Astrocyte (in vitro differentiated cells and primary cell): ENCODE results near the gene MIOS. TPM values are rescaled to one million over a fixed set of nuclear protein-coding genes. Genes with fewer than 3 reads are reported as not detected.
"Not testable (repeated sequence)": the region's sequence is repeated elsewhere in the genome, so short reads cannot be mapped to it uniquely, and the experiment has no call there.

Source experiments
- DNase-seq: peaks from one replicate; pipeline ENCODE4 v3.0.0-alpha.2; 2010; ENCODE audit warnings: low read depth
- FAIRE-seq: peaks from 2 replicates; lab custom pipeline; 2011; peaks lifted over from hg19 to GRCh38; lab: Jason Lieb, UNC
- H2AFZ ChIP-seq: 2 replicates; pipeline ENCODE4 v1.6.0; 2012; ENCODE audit warnings: low read depth, low read length, inconsistent platforms
- H3K27ac ChIP-seq: 2 replicates; pipeline ENCODE4 v1.5.1; 2011; ENCODE audit warnings: low read depth, low read length, inconsistent platforms
- H3K27me3 ChIP-seq: 2 replicates; pipeline ENCODE4 v1.6.0; 2011; ENCODE audit warnings: low read length, inconsistent platforms; ENCODE audit not compliant: insufficient read depth
- H3K36me3 ChIP-seq: 2 replicates; pipeline ENCODE4 v1.5.1; 2011; ENCODE audit warnings: low read length, inconsistent platforms; ENCODE audit not compliant: insufficient read depth
- H3K4me1 ChIP-seq: 2 replicates; pipeline ENCODE4 v1.5.1; 2011; ENCODE audit warnings: low read length, inconsistent platforms; ENCODE audit not compliant: insufficient read depth
- H3K4me2 ChIP-seq: 2 replicates; pipeline ENCODE4 v1.6.0; 2012; ENCODE audit warnings: low read length, inconsistent platforms
- H3K4me3 ChIP-seq: 2 replicates; pipeline ENCODE4 v1.5.1; 2011; ENCODE audit warnings: low read depth, mild to moderate bottlenecking, low read length, inconsistent platforms; ENCODE audit not compliant: insufficient read depth
- H3K79me2 ChIP-seq: 2 replicates; pipeline ENCODE4 v1.6.0; 2012; ENCODE audit warnings: mild to moderate bottlenecking, low read length, inconsistent platforms; ENCODE audit not compliant: insufficient read depth
- H3K9ac ChIP-seq: 2 replicates; pipeline ENCODE4 v1.6.0; 2012; ENCODE audit warnings: mild to moderate bottlenecking, low read length, inconsistent platforms
- H3K9me3 ChIP-seq: 2 replicates; pipeline ENCODE4 v1.5.1; 2012; ENCODE audit warnings: low read depth, mild to moderate bottlenecking, low read length, inconsistent platforms; ENCODE audit not compliant: insufficient read depth
- H4K20me1 ChIP-seq: 2 replicates; pipeline ENCODE4 v1.6.0; 2012; ENCODE audit warnings: low read length, inconsistent platforms; ENCODE audit not compliant: insufficient read depth
- H3K27ac Mint-ChIP-seq: one replicate; pipeline ENCODE4 v1.8.0; 2021; ENCODE audit warnings: mild to moderate bottlenecking, mixed read lengths; ENCODE audit not compliant: unreplicated experiment
- H3K27me3 Mint-ChIP-seq: one replicate; pipeline ENCODE4 v1.8.0; 2021; ENCODE audit warnings: low read depth, mixed read lengths; ENCODE audit not compliant: unreplicated experiment
- H3K36me3 Mint-ChIP-seq: one replicate; pipeline ENCODE4 v1.8.0; 2021; ENCODE audit warnings: low read depth, mixed read lengths; ENCODE audit not compliant: unreplicated experiment
- H3K4me1 Mint-ChIP-seq: one replicate; pipeline ENCODE4 v1.8.0; 2021; ENCODE audit warnings: low read depth, mixed read lengths; ENCODE audit not compliant: unreplicated experiment
- H3K4me3 Mint-ChIP-seq: one replicate; pipeline ENCODE4 v1.8.0; 2021; ENCODE audit warnings: mild to moderate bottlenecking, moderate library complexity, mixed read lengths; ENCODE audit not compliant: unreplicated experiment
- H3K9me3 Mint-ChIP-seq: one replicate; pipeline ENCODE4 v1.8.0; 2021; ENCODE audit warnings: mild to moderate bottlenecking, mixed read lengths; ENCODE audit not compliant: unreplicated experiment
- CTCF ChIP-seq: IDR thresholded peaks from 2 replicates; pipeline ENCODE4 v1.5.1; 2011; ENCODE audit warnings: low read depth, mild to moderate bottlenecking, inconsistent platforms, low read length, moderate library complexity; ENCODE audit not compliant: insufficient read depth
- EZH2 ChIP-seq: IDR thresholded peaks from 2 replicates; pipeline ENCODE4 v1.6.1; 2012; ENCODE audit warnings: mild to moderate bottlenecking, low read length, inconsistent platforms; ENCODE audit not compliant: insufficient read depth
- total RNA-seq: library from RNA; stranded (reverse); gene quantifications from 2 replicates; pipeline ENCODE4 v1.2.1, GENCODE V29; 2021

The MIOS gene
- total RNA-seq, 1 donor from 2014 or later = 16.4 TPM

GRCh38 chr7:7557252-7557651 lies 9.4 kb upstream of the MIOS start:
- Histone ChIP-seq H3K9ac (no peak overlapping the region), H3K79me2 (no peaks in the 10 kb centered on the region), H3K9me3 (no peaks in the 10 kb centered on the region), H3K36me3 (no peaks in the 10 kb centered on the region), H4K20me1 (no peaks in the 10 kb centered on the region), H3K4me3 (no peak overlapping the region), H3K27me3 (no peaks in the 10 kb centered on the region), H3K27ac (no peak overlapping the region), H2AFZ (no peak overlapping the region), H3K4me1 (peaks cover 14% of the 10 kb centered on the region), H3K4me2 (no peak overlapping the region)
- peaks cover 3% of the 10 kb centered on the region for H3K27me3 Mint-ChIP-seq
- FAIRE-seq (no peak), DNase-seq (no peak)
- no peak overlapping the region for H3K4me3 Mint-ChIP-seq
- H3K27ac Mint-ChIP-seq = no peak overlapping the region
- TF ChIP-seq CTCF (no peak), EZH2 (no peak)
- peaks cover 3% of the 10 kb centered on the region for H3K36me3 Mint-ChIP-seq
- peaks cover 15% of the 10 kb centered on the region for H3K9me3 Mint-ChIP-seq
- H3K4me1 Mint-ChIP-seq = no peaks in the 10 kb centered on the region

GRCh38 chr7:7561591-7561990 lies 5.1 kb upstream of the MIOS start:
- not testable (repeated sequence) for H3K4me2 ChIP-seq, H4K20me1 ChIP-seq, H3K27me3 Mint-ChIP-seq, H2AFZ ChIP-seq, H3K9me3 ChIP-seq, H3K27me3 ChIP-seq, H3K4me3 Mint-ChIP-seq, DNase-seq, H3K27ac Mint-ChIP-seq, H3K4me3 ChIP-seq, H3K4me1 Mint-ChIP-seq, H3K36me3 Mint-ChIP-seq, H3K27ac ChIP-seq, H3K9ac ChIP-seq, FAIRE-seq, H3K79me2 ChIP-seq, H3K36me3 ChIP-seq
- peaks cover 10% of the 10 kb centered on the region for H3K4me1 ChIP-seq
- H3K9me3 Mint-ChIP-seq = peaks cover 13% of the 10 kb centered on the region

- Mint-ChIP-seq H3K4me1 (no peaks in the 10 kb centered on the region), H3K4me3 (no peak overlapping the region), H3K9me3 (peaks cover 11% of the 10 kb centered on the region), H3K36me3 (peaks cover 3% of the 10 kb centered on the region), H3K27ac (no peak overlapping the region), H3K27me3 (no peaks in the 10 kb centered on the region)
- Histone ChIP-seq H3K27ac (no peak overlapping the region), H3K27me3 (no peaks in the 10 kb centered on the region), H3K4me1 (peaks cover 10% of the 10 kb centered on the region), H3K79me2 (peaks cover 5% of the 10 kb centered on the region), H4K20me1 (no peaks in the 10 kb centered on the region), H3K9me3 (no peaks in the 10 kb centered on the region), H2AFZ (no peak overlapping the region), H3K4me3 (no peak overlapping the region), H3K36me3 (no peaks in the 10 kb centered on the region), H3K4me2 (no peak overlapping the region), H3K9ac (no peak overlapping the region)
- no peak for FAIRE-seq
- TF ChIP-seq CTCF (no peak), EZH2 (no peak)
- peak; percentile 46 for DNase-seq
Measured at GRCh38 chr7:7562736-7563135, 3.9 kb upstream of the MIOS start.
